K562 (cell line): Measurements from ENCODE around the gene CACNA1A. TPM values are rescaled to one million over a fixed set of nuclear protein-coding genes. Genes with fewer than 3 reads are reported as not detected.

Source experiments
- BMI1 ChIP-seq: fragments of 150-350 bp; IDR thresholded peaks from 2 replicates; pipeline ENCODE4 v1.6.1; 2014; ENCODE audit warnings: low read length
- DPF2 ChIP-seq: fragments of 450-650 bp; IDR thresholded peaks from 2 replicates; pipeline ENCODE4 v1.6.1; 2016
- HCFC1 ChIP-seq: IDR thresholded peaks from 2 replicates; pipeline ENCODE4 v1.6.1; 2012; ENCODE audit warnings: low read depth, low read length, improper control_type of control experiment
- KDM1A ChIP-seq, 2 experiments: fragments of 450-650 bp; IDR thresholded peaks; 2 replicates each; pipeline ENCODE4 v1.6.1; 2016; ENCODE audit warnings: mild to moderate bottlenecking in 2 of 2
- MIER1 ChIP-seq: fragments of 450-650 bp; IDR thresholded peaks from 2 replicates; pipeline ENCODE4 v1.6.1; 2016; ENCODE audit warnings: antibody characterized with exemption, mild to moderate bottlenecking, low read depth
- NCOA2 ChIP-seq, 2 experiments: fragments of 450-650 bp; IDR thresholded peaks; 2 replicates each; pipeline ENCODE4 v1.6.1; 2018; ENCODE audit warnings: mild to moderate bottlenecking in 2 of 2, moderate library complexity in 1 of 2; ENCODE audit not compliant: partially characterized antibody in 2 of 2
- NFYB ChIP-seq: IDR thresholded peaks from 2 replicates; pipeline ENCODE4 v1.6.1; 2011; ENCODE audit warnings: mild to moderate bottlenecking, moderate library complexity; ENCODE audit not compliant: insufficient read length; ENCODE audit errors: extremely low read depth
- SIX5 ChIP-seq, 2 experiments: IDR thresholded peaks; 2 replicates each; pipeline ENCODE4 v1.6.1; 2011; ENCODE audit warnings: low read length in 2 of 2, borderline replicate concordance in 1 of 2, low read depth in 1 of 2, mild to moderate bottlenecking in 1 of 2, moderate library complexity in 1 of 2; ENCODE audit not compliant: insufficient read depth in 1 of 2
- STAT5A ChIP-seq: IDR thresholded peaks from 2 replicates; pipeline ENCODE4 v1.6.1; 2012; ENCODE audit warnings: low read length, inconsistent platforms, borderline replicate concordance
- U2AF2 ChIP-seq: fragments of 200-400 bp; formaldehyde crosslinking; optimal IDR thresholded peaks from 2 replicates; pipeline ENCODE3; 2017; ENCODE audit warnings: low read depth, mild to moderate bottlenecking, low read length
- YBX1 ChIP-seq: fragments of 450-650 bp; IDR thresholded peaks from 2 replicates; pipeline ENCODE4 v1.7.1; 2016; ENCODE audit warnings: mild to moderate bottlenecking
- YY1 ChIP-seq, 3 experiments: IDR thresholded peaks; 2 replicates each; pipeline ENCODE4 v1.6.1; 2011; ENCODE audit warnings: low read length in 2 of 3, mild to moderate bottlenecking in 2 of 3, moderate library complexity in 2 of 3, borderline replicate concordance in 1 of 3, control low read depth in 1 of 3, low read depth in 1 of 3; ENCODE audit not compliant: insufficient read depth in 3 of 3, insufficient replicate concordance in 2 of 3, control insufficient read depth in 1 of 3, insufficient read length in 1 of 3; ENCODE audit errors: extremely low read depth in 1 of 3
- ZSCAN29 ChIP-seq: fragments of 450-650 bp; IDR thresholded peaks from 2 replicates; pipeline ENCODE4 v1.6.1; 2017
- polyA plus RNA-seq, 8 experiments: library from polyadenylated mRNA; depleted of rRNA in 4 of 8; stranded (reverse) in 5 of 8; unstranded in 3 of 8; fragments of >200 nt; fragmentation: Nextera tagmentation in 2 of 8; fragmentation: Illumina TruSeq in 1 of 8; extraction: Ambion mirVana in 2 of 8; extraction: Trizol in 1 of 8; gene quantifications; 2 replicates each; pipeline versions ENCODE4 v1.2.1 to v1.2.3, GENCODE V29; 2011 to 2014; ENCODE audit warnings: inconsistent platforms in 1 of 8, missing spikeins in 1 of 8
- total RNA-seq, 7 experiments: library from RNA; depleted of rRNA in 6 of 7; stranded (reverse); fragments of >200 nt in 6 of 7; fragmentation: Illumina TruSeq in 2 of 7; extraction: Trizol in 2 of 7; gene quantifications; 2 replicates each; pipeline versions ENCODE4 v1.2.1 to v1.2.3, GENCODE V29; 2011 to 2021; ENCODE audit warnings: low replicate concordance in 1 of 7
- TF ChIP-seq, protein P1 (sequence below): sonication (generic); formaldehyde crosslinking; IDR thresholded peaks from 2 replicates; pipeline ENCODE4 v1.9.0; 2022; ENCODE audit warnings: mild to moderate bottlenecking, missing genetic modification reagents

Gene CACNA1A
- total and polyA plus RNA-seq, 9 of the 15 experiments (the other 6 are each of a cell fraction or from before 2014, with no cell fraction given), result 0.03 to 0.20 (median 0.09) TPM; not detected in 1

DNA sequence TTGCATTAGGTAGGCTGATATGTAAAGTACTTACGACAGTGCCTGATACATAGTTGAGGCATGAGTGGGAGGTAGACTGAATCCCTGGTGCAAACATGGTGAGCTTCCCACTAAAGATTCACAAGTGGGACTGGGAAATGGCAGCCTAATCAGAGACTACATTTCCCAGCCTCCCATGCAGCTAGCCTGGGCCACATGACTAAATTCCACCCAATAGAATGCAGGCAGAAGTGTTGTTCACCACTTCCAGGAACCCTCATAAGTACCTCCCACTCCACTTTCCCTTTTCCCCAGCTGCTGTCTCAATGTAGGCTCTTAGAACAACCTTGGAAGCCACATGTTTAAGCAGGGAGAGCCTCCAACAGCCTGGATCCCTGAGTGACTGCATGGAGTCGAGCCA is 104.9 kb downstream of the CACNA1A start (continued):
- TF ChIP-seq MIER1, result no peak
- TF ChIP-seq YY1 (IDR thresholded peaks at IDR 0.05; ENCODE audit: borderline replicate concordance in 1 of 3, control insufficient read depth in 1 of 3, extremely low read depth in 1 of 3, insufficient read depth in 3 of 3, insufficient read length in 1 of 3, insufficient replicate concordance in 2 of 3, low read depth in 1 of 3, low read length in 2 of 3), result peak; percentile 66 to 94 (median 84)
- TF ChIP-seq KDM1A (IDR thresholded peaks at IDR 0.05), result no peak
- no peak for TF ChIP-seq YBX1
- TF ChIP-seq U2AF2, result no peak
- TF ChIP-seq ZSCAN29, result no peak
- TF ChIP-seq NCOA2 (IDR thresholded peaks at IDR 0.05; ENCODE audit: partially characterized antibody in 2 of 2), result no peak
- peak; percentile 81 to 84 for TF ChIP-seq SIX5 (IDR thresholded peaks at IDR 0.05; ENCODE audit: borderline replicate concordance in 1 of 2, insufficient read depth in 1 of 2, low read depth in 1 of 2, low read length in 2 of 2)
- TF ChIP-seq NFYB, result peak; percentile 63
- TF ChIP-seq, protein P1, sequence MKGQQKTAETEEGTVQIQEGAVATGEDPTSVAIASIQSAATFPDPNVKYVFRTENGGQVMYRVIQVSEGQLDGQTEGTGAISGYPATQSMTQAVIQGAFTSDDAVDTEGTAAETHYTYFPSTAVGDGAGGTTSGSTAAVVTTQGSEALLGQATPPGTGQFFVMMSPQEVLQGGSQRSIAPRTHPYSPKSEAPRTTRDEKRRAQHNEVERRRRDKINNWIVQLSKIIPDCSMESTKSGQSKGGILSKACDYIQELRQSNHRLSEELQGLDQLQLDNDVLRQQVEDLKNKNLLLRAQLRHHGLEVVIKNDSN (CRISPR knock-in tag), result peak; percentile 96
- 0 out of 2 replicates have a peak, but pooled peaks have one; percentile 25 for TF ChIP-seq DPF2
- TF ChIP-seq HCFC1, result peak; percentile 92
- TF ChIP-seq BMI1, result no peak
- TF ChIP-seq STAT5A, result peak; percentile 68
